Middle frontal gyrus (tissue), 1 donor: Measurements from ENCODE around the gene UACA.
"Not testable (repeated sequence)": the region's sequence is repeated elsewhere in the genome, so short reads cannot be mapped to it uniquely, and the experiment has no call there.

Source experiments
- DNase-seq: peaks from one replicate; pipeline ENCODE4 v3.0.0-alpha.2; 2015; ENCODE audit warnings: low spot score; ENCODE audit errors: extremely low spot score

UACA gene

GRCh38 chr15:70632079-70632478 is 131.3 kb downstream of the UACA start:
- no peak for DNase-seq

- DNase-seq = no peak
Observed at GRCh38 chr15:70629735-70630273, 133.6 kb downstream of the UACA start.

GRCh38 chr15:70628549-70628896 is 134.8 kb downstream of the UACA start:
- DNase-seq = no peak

DNA sequence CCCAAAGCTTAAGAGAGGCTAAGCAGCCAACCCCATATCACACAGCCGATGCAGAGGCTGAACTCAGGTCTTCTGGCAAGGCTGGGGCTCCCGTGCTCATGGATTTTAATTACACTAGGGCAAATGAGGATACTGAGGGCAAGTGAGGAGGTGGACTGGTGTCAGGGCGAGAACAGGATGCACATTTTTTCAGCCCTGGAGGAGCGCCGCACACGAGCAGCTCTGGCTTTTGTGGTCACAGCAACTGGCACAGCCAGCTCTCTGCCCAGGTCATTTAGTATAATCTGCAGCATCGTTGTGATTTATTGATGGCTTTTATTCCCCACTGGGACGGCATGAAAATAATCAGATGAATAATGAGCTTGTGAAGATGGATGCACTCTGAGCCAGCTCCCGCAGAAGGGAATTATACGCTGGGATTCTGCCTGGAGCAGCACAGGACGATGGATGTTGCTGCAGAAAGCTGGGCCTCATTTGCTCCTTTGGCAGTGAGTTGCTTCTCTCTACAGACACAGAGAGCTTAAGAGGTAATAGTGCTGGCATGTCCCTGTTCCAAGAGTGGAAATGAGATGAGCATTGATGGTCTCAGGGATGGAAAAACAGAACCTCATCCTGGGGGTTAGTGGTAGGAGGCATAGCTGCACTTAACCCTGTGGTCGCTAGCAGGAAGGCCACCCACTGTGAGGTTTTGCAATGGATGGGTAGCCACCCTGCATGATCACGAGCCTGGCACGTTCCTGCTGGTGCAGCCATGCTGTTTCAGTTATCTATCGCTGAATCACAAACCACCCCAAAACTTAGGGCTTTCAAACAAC is 135.4 kb downstream of the UACA start:
- DNase-seq = no peak

- no peak for DNase-seq
Observed at GRCh38 chr15:70627322-70627721, 136.0 kb downstream of the UACA start.

DNA sequence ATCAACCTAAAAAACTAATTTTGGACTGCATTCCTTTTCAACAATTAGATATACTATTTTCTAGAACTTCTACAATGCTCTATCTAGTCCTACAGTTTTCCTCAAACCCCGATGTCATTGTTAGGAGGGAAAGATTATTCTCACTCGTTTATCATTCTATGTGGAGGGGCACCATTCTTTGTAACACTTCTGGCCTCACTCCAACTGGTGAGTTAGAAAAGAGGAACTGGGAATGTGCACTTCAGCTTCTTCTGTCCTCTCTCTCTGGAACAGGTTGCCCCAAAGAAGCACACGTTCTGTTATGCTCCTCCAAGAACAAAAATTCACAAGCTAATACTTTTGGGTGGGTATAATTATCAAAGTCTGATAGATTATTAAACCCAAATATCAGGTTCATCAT is 137.9 kb downstream of the UACA start:
- DNase-seq = no peak

GRCh38 chr15:70625011-70625410 is 138.3 kb downstream of the UACA start:
- no peak for DNase-seq

DNA sequence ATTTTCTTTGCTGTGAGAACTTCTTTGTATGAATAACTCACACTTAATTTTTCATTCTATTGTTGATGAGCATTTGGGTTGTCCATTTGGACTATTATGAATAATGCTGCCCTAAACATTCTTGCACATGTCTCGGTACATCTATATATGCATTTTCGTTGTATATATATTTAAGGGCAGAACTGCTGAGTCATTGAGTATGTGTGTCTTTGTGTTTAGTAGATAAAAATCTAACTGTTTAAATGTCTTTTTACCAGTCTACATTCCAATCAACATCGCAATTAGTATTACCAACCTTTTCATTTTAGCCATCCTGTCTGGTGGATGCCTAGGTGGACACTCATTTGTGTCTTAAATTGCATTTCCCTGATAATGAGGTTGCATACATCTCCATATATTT is 144.4 kb downstream of the UACA start:
- DNase-seq = no peak

- no peak for DNase-seq
Observed at GRCh38 chr15:70617911-70618287, 145.5 kb downstream of the UACA start.

DNA sequence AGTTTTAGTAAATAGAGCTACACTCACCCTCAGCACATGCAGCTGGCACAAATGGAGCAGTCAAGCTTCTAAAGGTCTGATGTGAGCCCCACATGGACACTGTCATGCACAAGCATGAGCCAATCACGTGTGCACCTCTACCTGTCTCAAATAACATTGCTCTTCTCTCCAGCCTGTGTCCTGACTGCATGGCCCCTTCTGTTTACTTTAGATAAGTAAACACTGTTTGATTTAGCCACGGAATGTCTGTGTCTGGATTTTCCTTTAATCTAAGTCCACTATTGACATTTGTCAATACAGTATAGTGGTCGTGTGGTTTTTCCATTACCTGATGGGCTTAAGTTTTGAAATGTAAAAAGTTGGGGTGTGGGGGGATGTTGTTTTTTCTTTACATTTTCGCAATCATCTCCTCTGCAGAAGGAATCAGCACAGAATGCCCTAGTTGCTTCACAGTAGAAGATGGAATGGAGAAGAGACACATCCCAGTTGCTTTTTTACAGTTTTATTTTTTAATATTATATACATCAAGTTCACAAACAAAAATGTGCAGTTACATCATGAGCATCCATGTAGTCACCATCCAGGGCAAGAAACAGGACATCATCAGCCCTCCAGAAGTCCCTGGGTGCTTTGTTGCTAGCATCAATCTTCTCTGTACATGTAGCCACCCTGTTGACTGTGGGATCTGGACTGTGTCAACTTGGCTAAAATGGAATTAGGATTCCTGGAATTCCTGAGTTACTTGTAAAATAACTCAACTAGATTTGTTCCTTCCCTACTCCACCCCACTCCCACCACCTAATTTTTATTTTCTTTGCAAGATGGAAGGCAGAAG is 146.1 kb downstream of the UACA start:
- no peak for DNase-seq

DNA sequence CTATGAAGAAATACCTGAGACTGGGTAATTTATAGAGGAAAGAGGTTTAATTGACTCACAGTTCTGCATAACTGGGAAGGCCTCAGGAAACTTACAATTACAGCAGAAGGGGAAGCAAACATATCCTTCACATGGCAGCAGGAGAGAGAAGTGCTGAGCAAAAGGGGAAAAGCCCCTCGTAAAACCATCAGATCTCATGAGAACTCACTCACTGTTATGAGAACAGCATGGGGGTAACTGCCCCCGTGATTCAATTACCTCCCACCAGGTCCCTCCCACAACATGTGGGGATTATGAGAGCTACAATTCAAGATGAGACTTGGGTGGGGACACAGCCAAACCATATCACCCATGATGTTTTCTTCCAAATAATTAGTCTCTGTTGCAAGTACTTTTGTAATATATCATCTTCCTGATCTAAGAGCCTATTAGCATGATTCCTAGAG is 147.0 kb downstream of the UACA start:
- not testable (repeated sequence) for DNase-seq

DNA sequence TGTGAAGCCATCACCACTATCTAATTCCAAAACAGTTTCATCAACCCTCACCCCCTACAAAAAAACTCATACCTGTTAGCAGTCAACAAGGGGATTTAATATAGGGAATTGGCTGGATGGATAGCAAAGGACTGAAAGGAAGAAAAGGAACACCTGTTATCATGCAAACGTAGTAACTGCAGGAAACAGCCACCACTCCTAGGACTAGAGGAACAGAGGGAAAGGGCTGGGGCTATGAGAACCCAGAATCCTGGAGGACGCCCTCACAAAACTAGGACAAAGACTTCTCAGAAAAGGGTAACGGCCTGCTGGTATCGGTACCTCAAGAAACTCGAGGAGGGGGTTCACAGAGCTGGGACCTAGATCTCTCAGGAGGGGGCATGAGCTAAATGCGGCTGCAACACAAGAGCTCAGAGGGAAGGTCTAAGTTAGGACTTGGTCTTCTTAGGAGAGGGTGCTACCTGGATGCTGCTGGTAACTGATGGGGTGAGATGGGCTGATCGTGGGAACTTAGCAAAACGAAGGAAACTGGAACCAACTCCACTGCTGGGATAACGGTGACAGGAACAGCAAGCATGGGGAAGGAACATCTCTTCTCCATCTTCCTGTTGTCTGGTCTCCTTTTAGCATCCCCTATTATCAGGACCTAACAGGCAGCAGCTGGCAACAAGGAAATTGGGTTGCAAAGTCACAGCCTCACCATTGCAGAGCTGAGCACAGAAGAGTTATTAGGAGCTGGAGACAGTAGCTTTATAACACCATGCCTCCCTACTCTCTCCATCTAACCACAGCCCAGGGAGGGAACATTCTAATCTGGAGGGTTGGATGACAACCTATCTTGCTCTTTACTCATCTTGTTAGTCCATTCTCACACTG is 147.7 kb downstream of the UACA start:
- DNase-seq = no peak

GRCh38 chr15:70614221-70614620 is 149.1 kb downstream of the UACA start:
- DNase-seq = no peak

DNA sequence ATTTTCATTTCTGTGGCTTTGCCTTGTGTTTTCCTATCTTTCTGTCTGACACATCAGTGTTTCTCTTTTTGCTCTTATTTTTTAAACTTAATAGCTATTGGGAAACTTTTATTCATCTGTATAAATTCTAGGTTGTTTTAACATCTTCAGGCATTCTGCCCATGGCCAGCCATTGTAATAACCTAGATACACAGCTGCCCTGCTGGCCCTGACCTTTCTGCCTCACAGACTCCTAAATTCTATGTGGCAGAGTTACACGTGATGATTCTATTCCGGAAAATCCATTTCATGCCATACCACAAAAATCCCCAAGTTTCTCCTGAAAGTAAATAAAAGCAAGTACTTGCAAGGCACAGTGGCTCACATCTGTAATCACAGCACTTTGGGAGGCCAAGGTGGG is 150.1 kb downstream of the UACA start:
- DNase-seq = no peak

DNA sequence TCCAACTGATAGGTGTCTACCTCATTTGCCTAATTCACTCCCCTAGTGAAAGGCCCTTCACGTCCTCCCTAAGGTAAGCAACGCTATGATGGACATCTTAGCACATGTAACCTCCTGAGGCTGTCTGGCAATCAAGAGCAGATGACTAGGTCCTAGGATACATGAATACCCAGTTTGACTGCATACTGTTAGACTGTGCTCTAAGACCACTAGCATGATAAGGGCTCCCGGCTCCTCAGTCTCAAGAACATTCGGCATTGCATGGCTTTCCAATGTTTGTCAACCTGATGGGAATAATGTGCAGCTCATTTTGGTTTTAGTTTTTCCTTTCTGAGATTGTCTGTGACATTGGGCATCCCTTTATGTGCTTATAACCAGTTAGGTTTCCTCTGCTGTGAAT is 152.1 kb downstream of the UACA start:
- DNase-seq = no peak

DNA sequence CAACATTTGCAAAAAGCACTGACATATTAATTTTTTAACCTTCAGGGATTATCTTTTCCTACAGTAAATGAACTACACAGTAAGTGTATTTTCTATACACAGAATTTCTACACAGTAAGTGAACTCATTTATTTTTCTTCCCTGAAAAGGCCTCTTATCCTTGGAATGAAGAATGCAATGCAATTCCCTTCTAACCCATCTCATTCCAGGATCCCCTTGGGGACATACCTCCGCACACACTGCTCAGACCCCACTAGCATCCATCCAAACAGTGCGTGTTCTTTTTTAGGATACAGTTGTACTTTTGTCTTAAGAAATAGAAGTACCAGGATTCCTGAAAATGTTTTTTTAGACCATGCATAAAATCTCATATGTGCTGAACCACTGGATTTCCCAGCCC is 152.8 kb downstream of the UACA start:
- DNase-seq = no peak

DNA sequence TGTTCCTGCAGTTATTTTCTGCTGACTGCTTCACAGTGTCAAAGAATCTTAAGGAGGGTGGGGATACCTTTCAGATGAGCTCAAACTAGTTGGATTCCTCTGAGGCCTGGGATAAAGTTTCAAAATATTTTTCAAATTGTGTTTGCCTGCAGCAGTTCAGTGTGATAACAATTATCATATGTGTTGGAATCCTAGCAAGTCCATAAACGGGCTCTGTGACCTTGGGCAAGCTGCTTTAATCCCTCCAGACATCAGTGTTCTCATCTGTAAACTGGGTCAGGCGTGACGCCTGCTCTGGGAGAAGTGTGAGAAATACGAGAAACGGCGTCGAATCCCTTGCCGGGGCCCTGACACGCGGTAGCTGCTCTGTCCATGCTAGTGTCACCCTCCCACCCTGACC is 153.5 kb downstream of the UACA start:
- DNase-seq = no peak

DNA sequence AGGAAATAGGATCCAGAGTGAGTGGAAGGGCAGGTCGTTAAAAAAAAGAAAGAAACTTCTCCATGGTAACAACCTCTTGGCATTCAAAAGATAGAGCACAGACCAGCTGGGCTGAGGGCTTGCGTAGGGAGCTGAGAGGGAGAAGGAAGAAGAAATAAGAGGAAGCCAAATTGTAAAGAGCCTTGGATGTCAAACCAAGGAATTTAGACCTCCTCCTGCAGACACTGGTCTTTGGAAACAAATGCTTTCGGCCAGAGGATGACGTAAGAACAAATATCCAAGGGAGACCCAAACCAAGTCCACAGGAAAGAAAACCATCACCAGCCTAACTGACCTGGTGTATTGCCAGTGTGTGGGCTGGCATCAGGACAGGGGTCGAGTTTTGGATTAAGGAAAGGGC is 155.2 kb downstream of the UACA start:
- no peak for DNase-seq

GRCh38 chr15:70605606-70606410 is 157.6 kb downstream of the UACA start:
- peak; percentile 44 for DNase-seq

DNA sequence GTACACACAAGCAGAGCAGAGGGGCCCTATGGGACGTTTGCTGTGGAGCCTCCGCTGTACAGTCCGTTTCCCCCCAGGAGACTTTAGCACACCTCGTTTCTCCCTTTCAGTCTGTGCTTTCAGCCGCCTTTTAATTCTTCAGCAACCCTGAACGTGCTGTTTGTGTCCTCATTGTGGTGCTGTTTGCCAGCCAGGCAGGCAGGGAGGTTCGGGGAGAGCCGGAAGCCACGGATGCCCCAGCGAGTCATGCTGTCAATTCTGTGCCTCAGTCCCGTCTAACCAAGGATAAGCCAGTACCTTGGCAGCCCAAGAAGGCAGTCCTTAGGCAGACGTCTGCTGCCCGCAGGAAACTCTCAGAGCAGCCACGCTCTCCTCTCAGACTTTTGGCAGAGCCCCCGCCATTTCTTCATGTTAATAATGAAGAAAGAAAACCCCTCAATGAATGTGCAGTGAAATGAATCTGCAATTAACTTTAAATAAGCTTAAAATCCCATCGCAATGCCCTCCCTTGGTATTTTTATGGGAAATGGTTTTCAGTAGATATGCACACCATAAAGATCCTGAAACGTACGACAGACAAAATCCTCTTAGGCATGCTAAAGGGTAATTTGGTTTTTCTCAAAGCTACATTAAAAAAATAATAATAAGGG is 158.6 kb downstream of the UACA start:
- no peak for DNase-seq
